Common myeloid progenitor, CD34-positive (primary cell): ENCODE measurements around the gene MTFMT.

Source experiments
- CTCF ChIA-PET: fragments of 350-600 bp; sonication (Branson Sonifier 250); formaldehyde crosslinking; loops from one replicate; lab custom pipeline; 2021; ENCODE audit warnings: antibody characterized with exemption; lab: Charles Lee
- POLR2A ChIA-PET: fragments of 350-600 bp; sonication (Branson Sonifier 250); formaldehyde crosslinking; loops from one replicate; lab custom pipeline; 2021; ENCODE audit warnings: antibody characterized with exemption; lab: Charles Lee
- DNase-seq, 3 donors: peaks; one replicate each; pipeline versions ENCODE4 v3.0.0 to v3.0.0-alpha.2; 2013
- H3K27ac ChIP-seq, 2 experiments: 1 replicate in 1 of 2; 2 replicates in 1 of 2; pipeline ENCODE4 v1.7.0; 2013; ENCODE audit warnings: inconsistent platforms in 2 of 2, low read length in 2 of 2, mild to moderate bottlenecking in 2 of 2, low read depth in 1 of 2, moderate library complexity in 1 of 2; ENCODE audit not compliant: severe bottlenecking in 2 of 2, insufficient read depth in 1 of 2, poor library complexity in 1 of 2
- H3K27me3 ChIP-seq, 5 experiments: replicated peaks in 2 of 5; 1 replicate in 3 of 5; 2 replicates in 2 of 5; pipeline versions ENCODE4 v1.6.1 to v1.7.0; 2013; ENCODE audit warnings: low read length in 4 of 5, mild to moderate bottlenecking in 2 of 5, moderate library complexity in 2 of 5, inconsistent platforms in 1 of 5; ENCODE audit not compliant: insufficient read depth in 5 of 5, control insufficient read depth in 4 of 5
- H3K36me3 ChIP-seq, 4 experiments: 1 replicate in 2 of 4; 2 replicates in 2 of 4; pipeline versions ENCODE4 v1.6.1 to v1.7.0; 2013; ENCODE audit warnings: low read length in 3 of 4, control low read depth in 1 of 4, mild to moderate bottlenecking in 1 of 4; ENCODE audit not compliant: control insufficient read depth in 4 of 4, insufficient read depth in 4 of 4
- H3K4me1 ChIP-seq, 4 experiments: 1 replicate in 3 of 4; 2 replicates in 1 of 4; pipeline versions ENCODE4 v1.6.1 to v1.7.1; 2013; ENCODE audit warnings: low read length in 3 of 4, mild to moderate bottlenecking in 3 of 4, control low read depth in 1 of 4, inconsistent platforms in 1 of 4, moderate library complexity in 1 of 4; ENCODE audit not compliant: control insufficient read depth in 4 of 4, insufficient read depth in 4 of 4; ENCODE audit errors: control extremely low read depth in 1 of 4
- H3K4me3 ChIP-seq, 7 experiments: 1 replicate in 4 of 7; 2 replicates in 3 of 7; pipeline versions ENCODE4 v1.5.1 to v1.7.0; 2013; ENCODE audit warnings: mild to moderate bottlenecking in 7 of 7, low read length in 6 of 7, moderate library complexity in 6 of 7, inconsistent platforms in 2 of 7, low read depth in 2 of 7, control low read depth in 1 of 7; ENCODE audit not compliant: insufficient read depth in 4 of 7, control insufficient read depth in 1 of 7; ENCODE audit errors: extremely low read depth in 1 of 7
- H3K9me3 ChIP-seq, 5 experiments: 1 replicate in 4 of 5; 2 replicates in 1 of 5; pipeline versions ENCODE4 v1.6.1 to v1.7.1; 2013; ENCODE audit warnings: low read length in 4 of 5, mild to moderate bottlenecking in 2 of 5, inconsistent platforms in 1 of 5, low read depth in 1 of 5, moderate library complexity in 1 of 5; ENCODE audit not compliant: control insufficient read depth in 4 of 5, insufficient read depth in 2 of 5; ENCODE audit errors: control extremely low read depth in 1 of 5
- WGBS: methylation state at CpG from one replicate; pipeline ENCODE4 v1.1.5; 2013; ENCODE audit not compliant: insufficient coverage; 5-methylcytosine and 5-hydroxymethylcytosine counted together

The MTFMT gene

DNA sequence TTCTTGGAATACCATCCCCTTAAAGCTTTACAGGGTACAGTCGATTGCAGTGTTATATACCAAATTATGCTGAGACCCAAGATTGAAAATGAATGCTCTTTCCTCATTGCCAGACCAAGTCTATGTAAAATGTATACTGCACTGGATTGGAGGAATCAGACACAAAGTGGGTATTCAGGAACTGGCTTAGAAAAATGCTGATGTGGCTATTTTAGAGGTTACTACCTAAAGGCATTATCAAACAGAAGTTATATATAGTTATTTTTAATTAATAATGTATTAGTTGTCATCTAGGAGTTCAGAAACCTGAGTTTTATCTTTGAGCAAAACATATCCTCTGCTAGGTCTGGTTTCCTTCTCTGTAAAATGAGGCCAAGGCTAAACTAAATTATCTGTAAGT, 36.1 kb downstream of the MTFMT start:
- Histone ChIP-seq H3K9me3 (no peaks in the 10 kb centered on the region), H3K4me3 (peak overlapping the region in 1 of 7 experiments; percentile 34), H3K36me3 (no peaks in the 10 kb centered on the region), H3K4me1 (peaks cover 3 to 21% (median 8%) of the 10 kb centered on the region in 4 experiments), H3K27me3 (no peaks in the 10 kb centered on the region), H3K27ac (no peak overlapping the region)
- no peak for DNase-seq
- ChIA-PET POLR2A (no interaction called here), CTCF (interaction anchor here (3.5 kb wide), 1 partner anchor 16 kb away, joined by 14 read pairs; no protein-coding TSS in a partner anchor)
- WGBS = 33% methylated on average over 1 of the region's 1 CpG

DNA sequence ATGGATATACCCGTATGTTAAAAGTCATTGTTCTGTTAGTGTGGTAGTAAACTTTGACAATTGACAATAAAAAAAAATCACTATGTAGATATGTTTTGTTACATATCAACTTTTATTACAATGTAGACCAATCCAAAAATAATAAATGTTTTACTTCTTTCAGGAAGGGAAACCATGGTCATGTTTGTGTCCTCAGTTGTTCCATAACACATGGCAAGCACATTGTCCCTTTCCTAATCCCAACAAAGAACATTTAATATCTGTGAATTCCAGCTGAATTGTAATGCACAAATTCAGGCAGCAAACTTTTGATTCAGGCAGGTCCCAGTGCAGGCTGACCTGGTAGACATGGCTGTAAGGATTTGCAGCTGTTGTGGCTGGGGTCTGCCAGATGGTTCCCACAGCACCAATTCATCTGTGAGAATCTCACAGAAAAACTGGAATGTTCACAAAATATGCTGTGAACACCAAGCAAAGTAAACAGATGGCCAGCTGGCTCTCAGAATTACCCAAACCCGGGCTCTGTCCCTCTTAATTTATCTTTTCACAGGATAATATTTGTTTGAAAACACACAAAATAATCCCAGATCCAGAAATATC, 37.8 kb downstream of the MTFMT start:
- Histone ChIP-seq H3K27ac (no peak overlapping the region), H3K4me1 (peaks cover 5 to 28% (median 15%) of the 10 kb centered on the region in 4 experiments), H3K27me3 (no peaks in the 10 kb centered on the region), H3K4me3 (no peak overlapping the region), H3K9me3 (no peaks in the 10 kb centered on the region), H3K36me3 (peaks cover 0 to 9% (median 2%) of the 10 kb centered on the region in 4 experiments)
- no peak for DNase-seq
- CTCF ChIA-PET = interaction anchor here (0.8 to 1.0 kb wide), 2 partner anchors 17 to 302 kb away, joined by 3 read pairs; no protein-coding TSS in a partner anchor
- POLR2A ChIA-PET = no interaction called here
- no CpG with 5 or more reads among the region's 2 CpGs for WGBS

GRCh38 chr15:64990168-64990470, 39.3 kb downstream of the MTFMT start:
- Histone ChIP-seq H3K9me3 (no peaks in the 10 kb centered on the region), H3K4me3 (peak overlapping the region; percentile 63 to 95 (median 90)), H3K36me3 (peaks cover 0 to 9% (median 2%) of the 10 kb centered on the region in 4 experiments), H3K27me3 (no peaks in the 10 kb centered on the region), H3K27ac (peak overlapping the region; percentile 87 to 93), H3K4me1 (peaks cover 9 to 35% (median 23%) of the 10 kb centered on the region in 4 experiments)
- DNase-seq = no peak
- WGBS = no CpG with 5 or more reads among the region's 9 CpGs
- ChIA-PET POLR2A (interaction anchor here (0.9 kb wide), 1 partner anchor 15 kb away, joined by 3 read pairs; no protein-coding TSS in a partner anchor), CTCF (interaction anchor here (1.7 kb wide), 1 partner anchor 11 kb away, joined by 5 read pairs; no protein-coding TSS in a partner anchor)

DNA sequence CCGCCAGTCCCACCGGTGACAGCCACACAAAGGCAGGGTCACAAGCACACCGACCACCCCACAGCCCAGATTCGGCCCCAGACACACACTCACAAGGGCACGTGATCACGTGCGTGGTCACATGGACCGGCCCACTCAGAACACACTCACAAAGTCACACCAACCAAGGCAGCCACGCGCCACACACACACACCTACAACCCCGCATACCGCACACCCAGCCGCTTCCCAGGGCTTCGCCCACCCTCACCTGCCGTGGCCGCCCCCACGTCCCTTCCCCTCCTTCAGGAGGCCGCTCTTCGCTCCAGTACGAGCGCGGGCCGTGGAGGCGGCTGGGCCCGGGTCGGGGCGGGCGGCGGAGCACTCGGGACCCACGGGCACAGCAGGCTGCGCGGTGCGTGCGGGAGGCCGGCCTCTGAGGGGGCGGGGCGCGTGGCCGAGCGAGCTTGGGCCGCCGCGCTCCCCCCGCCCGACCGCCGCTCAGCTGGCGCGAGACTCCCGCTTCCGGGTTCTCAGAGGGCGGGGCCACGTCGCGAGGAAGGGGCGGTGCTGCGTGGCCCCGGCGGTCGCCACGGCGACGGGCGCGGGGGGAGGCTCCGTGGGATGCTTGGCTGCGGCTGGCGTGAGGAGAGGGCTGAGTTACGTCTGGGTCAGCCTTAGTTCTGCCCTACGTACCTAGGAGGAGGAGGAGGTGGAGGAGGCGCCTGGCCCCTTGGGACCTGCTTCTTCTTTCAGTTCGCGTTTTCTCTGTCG, 39.8 kb downstream of the MTFMT start, which contains the start of gene SPG21:
TSS of gene SPG21 (minus strand) at position 499 of the 752 bp plus-strand sequence. CDS start 6,345 bp downstream, outside the sequence.
- peaks cover 12 to 39% (median 27%) of the 10 kb centered on the region in 4 experiments for H3K4me1 ChIP-seq
- peak within 1 kb of the TSS; percentile 63 to 95 (median 90) for H3K4me3 ChIP-seq
- ChIA-PET POLR2A (interaction anchor here (0.7 to 0.9 kb wide), 2 partner anchors 16 to 1792 kb away, joined by 3 read pairs; no protein-coding TSS in a partner anchor), CTCF (interaction anchor here (1.7 kb wide), 1 partner anchor 10 kb away, joined by 5 read pairs; no protein-coding TSS in a partner anchor)
- peak; percentile 91 to 95 (median 95) for DNase-seq
- under 1% methylated on average over 40 of the region's 75 CpGs for WGBS
- peaks cover 0 to 9% (median 2%) of the 10 kb centered on the region in 4 experiments for H3K36me3 ChIP-seq
- no peaks in the 10 kb centered on the region for H3K27me3 ChIP-seq
- H3K27ac ChIP-seq = peak within 1 kb of the TSS; percentile 87 to 93
- H3K9me3 ChIP-seq = no peaks in the 10 kb centered on the region

- no peak overlapping the region for H3K27ac ChIP-seq
- no peak overlapping the region for H3K4me3 ChIP-seq
- H3K36me3 ChIP-seq = peaks cover 5 to 14% (median 8%) of the 10 kb centered on the region in 4 experiments
- H3K9me3 ChIP-seq = no peaks in the 10 kb centered on the region
- H3K27me3 ChIP-seq = no peaks in the 10 kb centered on the region
- ChIA-PET CTCF (interaction anchor here (2.6 kb wide), 1 partner anchor 22 kb away, joined by 12 read pairs; no protein-coding TSS in a partner anchor), POLR2A (interaction anchor here (0.6 kb wide), 1 partner anchor 143 kb away, joined by 3 read pairs; no protein-coding TSS in a partner anchor)
- no peak for DNase-seq
- WGBS = 77% methylated on average over 1 of the region's 3 CpGs
- H3K4me1 ChIP-seq = peaks cover 16 to 45% (median 36%) of the 10 kb centered on the region in 4 experiments
Observed at GRCh38 chr15:64987136-64987535, 42.3 kb downstream of the MTFMT start.

DNA sequence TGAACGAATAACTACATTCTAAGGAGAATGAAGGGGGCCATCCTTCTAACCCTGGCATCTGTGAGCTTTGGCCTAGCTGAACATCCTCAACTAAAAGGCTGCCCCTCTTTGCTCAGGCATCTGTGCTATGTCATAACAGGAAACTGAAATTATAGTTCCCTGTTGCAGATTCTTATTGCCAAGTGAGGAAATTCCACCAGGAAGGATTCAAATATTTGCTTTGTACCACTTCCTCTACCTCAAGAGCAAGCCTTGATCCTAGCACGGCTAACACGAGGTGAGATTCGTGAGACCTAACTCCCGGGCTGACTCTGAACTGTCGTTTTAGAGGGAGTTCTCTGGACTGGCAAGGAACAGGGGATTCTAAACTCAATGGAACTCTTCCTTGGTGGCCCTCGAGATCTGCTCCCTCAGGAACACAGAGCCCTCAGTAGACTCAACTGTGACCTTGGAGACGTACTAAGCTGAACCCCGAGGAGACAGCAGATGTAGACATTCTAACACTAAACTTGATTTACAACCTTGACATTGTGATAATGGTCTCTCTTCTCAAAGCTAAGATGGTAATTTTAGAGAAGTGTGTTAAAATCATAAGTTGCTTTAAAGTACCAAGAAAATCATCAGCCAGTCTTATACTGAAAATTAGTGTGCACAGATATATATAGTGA, 43.9 kb downstream of the MTFMT start:
- ChIA-PET POLR2A (interaction anchor here (1.4 kb wide), 1 partner anchor 24 kb away, joined by 3 read pairs; no protein-coding TSS in a partner anchor), CTCF (interaction anchor here (1.1 to 2.6 kb wide), 5 partner anchors 9 to 49 kb away, joined by 3 to 12 read pairs (median 3); no protein-coding TSS in a partner anchor)
- no peaks in the 10 kb centered on the region for H3K27me3 ChIP-seq
- H3K36me3 ChIP-seq = peaks cover 8 to 23% (median 16%) of the 10 kb centered on the region in 4 experiments
- DNase-seq = peak in 2 of 3 donors; percentile 40 to 46
- H3K27ac ChIP-seq = peak overlapping the region in 1 of 2 experiments; percentile 63
- H3K4me3 ChIP-seq = peak overlapping the region in 3 of 7 experiments; percentile 6 to 55 (median 41)
- WGBS = 10% methylated on average over 6 of the region's 9 CpGs
- H3K4me1 ChIP-seq = peaks cover 16 to 44% (median 36%) of the 10 kb centered on the region in 4 experiments
- H3K9me3 ChIP-seq = no peaks in the 10 kb centered on the region
